ENCODE data around the gene EMC1. TPM values are rescaled to one million over a fixed set of nuclear protein-coding genes. Genes with fewer than 3 reads are reported as not detected.
"Not testable (repeated sequence)": the region's sequence is repeated elsewhere in the genome, so short reads cannot be mapped to it uniquely, and the experiment has no call there.

Gene EMC1
- total and polyA plus RNA-seq, 2 donors (not counting 1 experiment from before 2014, with no cell fraction given), result 33.3 to 78.1 TPM

DNA sequence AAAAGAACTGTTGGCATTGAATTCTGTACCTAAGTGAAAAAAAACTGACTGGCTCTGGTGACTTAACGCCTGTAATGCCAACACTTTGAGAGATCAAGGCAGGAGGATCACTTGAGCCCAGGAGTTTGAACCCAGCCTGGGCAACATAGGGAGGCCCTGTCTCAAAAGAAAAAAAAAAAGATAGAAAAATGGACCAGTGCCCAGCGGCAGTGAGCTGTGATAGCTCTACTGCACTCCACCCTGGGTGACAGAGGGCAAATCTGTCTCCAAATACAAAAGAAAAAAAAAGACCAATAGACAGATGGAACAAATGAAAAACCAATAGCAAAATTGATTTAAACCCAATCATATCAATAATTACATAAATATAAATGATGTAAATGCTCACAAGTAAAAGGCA, 37.9 kb upstream of the EMC1 start:
- H3K9ac ChIP-seq (ENCODE audit: insufficient read depth, low read length), result no peak overlapping the region
- H3K27me3 ChIP-seq (ENCODE audit: control insufficient read depth, insufficient read depth, low read length), result no peaks in the 10 kb centered on the region
- no peaks in the 10 kb centered on the region for H3K79me2 ChIP-seq (ENCODE audit: control insufficient read depth, insufficient read depth, low read length)
- no peak for DNase-seq (ENCODE audit: low read depth in 2 of 2)
- TF ChIP-seq CTCF (conservative IDR thresholded peaks at IDR 0.05 in 1 of 2, IDR thresholded peaks at IDR 0.05 in 1 of 2; ENCODE audit: low read depth in 1 of 2, low read length in 2 of 2) (no peak), EZH2 (IDR thresholded peaks at IDR 0.05; ENCODE audit: low read length, missing control alignments) (no peak)
- H3K4me2 ChIP-seq (ENCODE audit: extremely low read depth, insufficient read depth, low read length), result peak overlapping the region; percentile 84
- no peaks in the 10 kb centered on the region for H3K36me3 ChIP-seq (ENCODE audit: control insufficient read depth, insufficient read depth, low read length)
- no peak overlapping the region for H3K27ac ChIP-seq (ENCODE audit: insufficient read depth, low read length)
- H4K20me1 ChIP-seq (ENCODE audit: control insufficient read depth, extremely low read depth, insufficient read depth, low read length), result no peaks in the 10 kb centered on the region
- peaks cover 2% of the 10 kb centered on the region for H3K4me1 ChIP-seq (ENCODE audit: control insufficient read depth, extremely low read depth, insufficient read depth, low read length)
- peak overlapping the region in 2 of 4 experiments; percentile 49 to 53 for H3K4me3 ChIP-seq (replicated peaks in 1 of 4; ENCODE audit: control extremely low read depth in 1 of 4, insufficient read depth in 1 of 4, low read depth in 3 of 4, low read length in 4 of 4)
- no peak overlapping the region for H2AFZ ChIP-seq (ENCODE audit: low read length)
- H3K9me3 ChIP-seq (ENCODE audit: control insufficient read depth, insufficient read depth, low read depth, low read length), result no peaks in the 10 kb centered on the region

GRCh38 chr1:19288324-19289241, 37.3 kb upstream of the EMC1 start, which contains the start of gene AKR7A3:
AKR7A3 (minus strand) TSS chr1:19288770; CDS start chr1:19288709, 61 bp downstream.
- H4K20me1 ChIP-seq (ENCODE audit: control insufficient read depth, extremely low read depth, insufficient read depth, low read length); H3K4me1 ChIP-seq (ENCODE audit: control insufficient read depth, extremely low read depth, insufficient read depth, low read length); H3K36me3 ChIP-seq (ENCODE audit: control insufficient read depth, insufficient read depth, low read length); H3K79me2 ChIP-seq (ENCODE audit: control insufficient read depth, insufficient read depth, low read length); H3K9me3 ChIP-seq (ENCODE audit: control insufficient read depth, insufficient read depth, low read depth, low read length); H3K27me3 ChIP-seq (ENCODE audit: control insufficient read depth, insufficient read depth, low read length); H3K27ac ChIP-seq (ENCODE audit: insufficient read depth, low read length); H3K9ac ChIP-seq (ENCODE audit: insufficient read depth, low read length): not testable (repeated sequence)
- H2AFZ ChIP-seq (ENCODE audit: low read length), result peak within 1 kb of the TSS; percentile 80
- peak within 1 kb of the TSS; percentile 47 to 54 (median 51) for H3K4me3 ChIP-seq (replicated peaks in 1 of 4; ENCODE audit: control extremely low read depth in 1 of 4, insufficient read depth in 1 of 4, low read depth in 3 of 4, low read length in 4 of 4)
- peak in 1 of 2 donors; percentile 26 for DNase-seq (ENCODE audit: low read depth in 2 of 2)
- peak within 1 kb of the TSS; percentile 84 for H3K4me2 ChIP-seq (ENCODE audit: extremely low read depth, insufficient read depth, low read length)

DNA sequence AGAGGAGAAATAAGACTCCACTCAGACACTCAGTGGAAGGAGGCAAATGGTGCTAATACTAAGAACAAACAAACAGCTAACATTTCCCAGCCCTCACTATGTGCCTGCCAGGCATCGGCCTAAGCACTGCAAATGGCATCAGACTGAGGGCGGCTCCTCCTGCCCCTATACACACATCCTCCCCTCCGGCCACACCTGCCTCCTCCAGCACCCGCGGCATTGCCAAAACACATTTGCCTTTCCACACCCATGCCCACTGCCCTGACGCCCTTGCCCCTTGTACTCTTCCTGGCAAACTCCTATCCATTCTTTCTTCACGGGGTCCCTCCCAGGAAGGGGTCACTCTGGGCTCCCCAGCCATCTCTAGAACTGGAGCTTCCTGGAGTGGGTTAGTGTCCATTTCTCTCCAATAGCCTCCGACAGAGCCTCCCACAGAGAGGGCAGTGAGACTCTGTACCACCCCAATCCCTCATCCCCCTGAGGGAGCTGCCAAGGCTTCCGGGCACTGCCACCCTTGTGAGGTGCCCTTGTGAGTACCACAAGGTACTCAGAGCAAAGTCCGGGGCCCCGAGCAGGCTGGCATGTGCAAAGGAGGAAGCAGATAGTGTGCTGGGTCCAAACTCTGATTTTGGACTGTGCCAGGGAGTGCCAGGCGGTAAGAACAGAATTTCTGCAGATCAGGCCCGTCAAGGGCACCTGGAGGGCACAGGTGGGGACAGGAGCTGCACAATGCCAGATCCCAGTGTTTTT, 36.3 kb upstream of the EMC1 start:
- DNase-seq (ENCODE audit: low read depth in 2 of 2), result no peak
- Histone ChIP-seq H2AFZ (ENCODE audit: low read length) (no peak overlapping the region), H3K4me1 (ENCODE audit: control insufficient read depth, extremely low read depth, insufficient read depth, low read length) (peaks cover 2% of the 10 kb centered on the region), H3K4me2 (ENCODE audit: extremely low read depth, insufficient read depth, low read length) (no peak overlapping the region), H3K4me3 (replicated peaks in 1 of 4; ENCODE audit: control extremely low read depth in 1 of 4, insufficient read depth in 1 of 4, low read depth in 3 of 4, low read length in 4 of 4) (no peak overlapping the region), H3K79me2 (ENCODE audit: control insufficient read depth, insufficient read depth, low read length) (no peaks in the 10 kb centered on the region), H4K20me1 (ENCODE audit: control insufficient read depth, extremely low read depth, insufficient read depth, low read length) (no peaks in the 10 kb centered on the region), H3K9me3 (ENCODE audit: control insufficient read depth, insufficient read depth, low read depth, low read length) (no peaks in the 10 kb centered on the region), H3K9ac (ENCODE audit: insufficient read depth, low read length) (no peak overlapping the region), H3K27me3 (ENCODE audit: control insufficient read depth, insufficient read depth, low read length) (no peaks in the 10 kb centered on the region), H3K36me3 (ENCODE audit: control insufficient read depth, insufficient read depth, low read length) (no peaks in the 10 kb centered on the region), H3K27ac (ENCODE audit: insufficient read depth, low read length) (no peak overlapping the region)
- TF ChIP-seq CTCF (conservative IDR thresholded peaks at IDR 0.05 in 1 of 2, IDR thresholded peaks at IDR 0.05 in 1 of 2; ENCODE audit: low read depth in 1 of 2, low read length in 2 of 2), result no peak
- no peak for TF ChIP-seq EZH2 (IDR thresholded peaks at IDR 0.05; ENCODE audit: low read length, missing control alignments)

DNA sequence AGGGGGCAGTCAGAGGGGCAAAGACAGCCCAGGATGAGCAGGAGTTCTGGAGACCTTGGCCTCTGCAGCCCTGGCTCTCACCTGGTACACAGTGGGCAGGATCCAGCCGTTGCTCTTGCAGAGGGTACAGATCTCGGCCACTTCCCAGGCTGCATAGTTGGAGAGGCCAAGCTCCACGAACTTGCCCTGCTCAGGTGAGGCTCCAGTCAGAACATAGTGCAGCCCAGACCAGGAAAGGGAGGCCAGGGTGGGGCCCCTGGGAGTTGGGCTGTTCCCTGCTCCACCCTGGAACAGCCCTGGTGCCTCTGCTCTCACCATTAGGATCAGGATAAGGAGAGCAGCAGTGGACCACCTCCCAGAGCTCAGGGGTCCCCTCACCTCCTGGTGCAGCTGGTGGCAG, 34.5 kb upstream of the EMC1 start:
- H3K36me3 ChIP-seq (ENCODE audit: control insufficient read depth, insufficient read depth, low read length); H3K9me3 ChIP-seq (ENCODE audit: control insufficient read depth, insufficient read depth, low read depth, low read length); H3K27ac ChIP-seq (ENCODE audit: insufficient read depth, low read length); H4K20me1 ChIP-seq (ENCODE audit: control insufficient read depth, extremely low read depth, insufficient read depth, low read length); DNase-seq (ENCODE audit: low read depth in 2 of 2); H3K4me1 ChIP-seq (ENCODE audit: control insufficient read depth, extremely low read depth, insufficient read depth, low read length); H3K4me2 ChIP-seq (ENCODE audit: extremely low read depth, insufficient read depth, low read length); H3K4me3 ChIP-seq (replicated peaks in 1 of 4; ENCODE audit: control extremely low read depth in 1 of 4, insufficient read depth in 1 of 4, low read depth in 3 of 4, low read length in 4 of 4); H3K9ac ChIP-seq (ENCODE audit: insufficient read depth, low read length); H2AFZ ChIP-seq (ENCODE audit: low read length); H3K79me2 ChIP-seq (ENCODE audit: control insufficient read depth, insufficient read depth, low read length); H3K27me3 ChIP-seq (ENCODE audit: control insufficient read depth, insufficient read depth, low read length): not testable (repeated sequence)

- H4K20me1 ChIP-seq (ENCODE audit: control insufficient read depth, extremely low read depth, insufficient read depth, low read length); H3K36me3 ChIP-seq (ENCODE audit: control insufficient read depth, insufficient read depth, low read length); H3K4me3 ChIP-seq (replicated peaks in 1 of 4; ENCODE audit: control extremely low read depth in 1 of 4, insufficient read depth in 1 of 4, low read depth in 3 of 4, low read length in 4 of 4); H3K9ac ChIP-seq (ENCODE audit: insufficient read depth, low read length); H3K27ac ChIP-seq (ENCODE audit: insufficient read depth, low read length); H3K27me3 ChIP-seq (ENCODE audit: control insufficient read depth, insufficient read depth, low read length); H3K4me1 ChIP-seq (ENCODE audit: control insufficient read depth, extremely low read depth, insufficient read depth, low read length); H3K79me2 ChIP-seq (ENCODE audit: control insufficient read depth, insufficient read depth, low read length); H3K4me2 ChIP-seq (ENCODE audit: extremely low read depth, insufficient read depth, low read length); H2AFZ ChIP-seq (ENCODE audit: low read length); DNase-seq (ENCODE audit: low read depth in 2 of 2); H3K9me3 ChIP-seq (ENCODE audit: control insufficient read depth, insufficient read depth, low read depth, low read length): not testable (repeated sequence)
Observed at GRCh38 chr1:19285366-19285765, 34.0 kb upstream of the EMC1 start.
